ENCODE measurements around the gene KCND2. TPM values are rescaled to one million over a fixed set of nuclear protein-coding genes. Genes with fewer than 3 reads are reported as not detected.

Gene KCND2
- total and polyA plus RNA-seq, 2 of the 8 experiments (the other 6 are each of a cell fraction or from before 2014, with no cell fraction given), result 4.6 to 7.7 TPM

GRCh38 chr7:120441850-120442249 is 168.9 kb downstream of the KCND2 start:
- no peak overlapping the region for H2AK5ac ChIP-seq (ENCODE audit: low read depth, low read length)
- H3K14ac ChIP-seq (ENCODE audit: insufficient read length), result no peak overlapping the region
- no peak overlapping the region for H2AFZ ChIP-seq (ENCODE audit: low read length)
- no peak overlapping the region for H3K18ac ChIP-seq (ENCODE audit: extremely low read depth, low read length)
- FAIRE-seq (no peak), DNase-seq (ENCODE audit: low read depth in 1 of 2, low spot score in 2 of 2) (no peak)
- H3K9me3 ChIP-seq (ENCODE audit: insufficient read depth in 2 of 2, low read depth in 1 of 2, low read length in 1 of 2), result no peaks in the 10 kb centered on the region
- no peak overlapping the region for H4K5ac ChIP-seq (ENCODE audit: insufficient read length, low read depth, low read length)
- no peak overlapping the region for H2BK20ac ChIP-seq (ENCODE audit: low read length)
- no peaks in the 10 kb centered on the region for H3K79me1 ChIP-seq (ENCODE audit: low read depth, low read length)
- H3K36me3 ChIP-seq (ENCODE audit: control insufficient read depth in 2 of 4, insufficient read depth in 4 of 4, low read length in 3 of 4), result no peaks in the 10 kb centered on the region
- H3K4me1 ChIP-seq (replicated peaks in 1 of 4; ENCODE audit: control insufficient read depth in 3 of 4, insufficient read depth in 4 of 4, low read length in 3 of 4), result no peaks in the 10 kb centered on the region
- no peaks in the 10 kb centered on the region for H3K23me2 ChIP-seq (ENCODE audit: low read depth, low read length)
- H3K27ac ChIP-seq (ENCODE audit: low read depth, low read length), result no peak overlapping the region
- H4K91ac ChIP-seq (replicated peaks; ENCODE audit: insufficient read length, low read length), result no peak overlapping the region
- no peaks in the 10 kb centered on the region for H3K27me3 ChIP-seq (replicated peaks in 1 of 4; ENCODE audit: control insufficient read depth in 3 of 4, extremely low read depth in 1 of 4, insufficient read depth in 3 of 4, low read length in 3 of 4)
- H4K8ac ChIP-seq (ENCODE audit: extremely low read depth, insufficient read depth, low read length), result no peak overlapping the region
- 78% methylated on average over 1 of the region's 1 CpG; no CpG with 5 or more reads in 1 of the 2 experiments for WGBS, 2 experiments (ENCODE audit: extremely low coverage in 1 of 2, insufficient coverage in 1 of 2, insufficient read length in 1 of 2, insufficient replicate concordance in 2 of 2, low coverage in 1 of 2, low lambda C conversion rate in 2 of 2, missing lambda C conversion rate in 1 of 2)
- no peaks in the 10 kb centered on the region for H4K20me1 ChIP-seq (replicated peaks in 1 of 2; ENCODE audit: control insufficient read depth in 1 of 2, insufficient read depth in 2 of 2, low read length in 2 of 2)
- no peaks in the 10 kb centered on the region for H3K79me2 ChIP-seq (ENCODE audit: control insufficient read depth in 1 of 2, insufficient read depth in 2 of 2, low read length in 2 of 2)
- H2BK120ac ChIP-seq (replicated peaks; ENCODE audit: low read depth, low read length), result no peak overlapping the region
- no peak overlapping the region for H2BK15ac ChIP-seq (ENCODE audit: low read length)
- no peak overlapping the region for H3K4me3 ChIP-seq (ENCODE audit: extremely low read depth in 1 of 4, insufficient read depth in 2 of 4, low read depth in 3 of 4, low read length in 4 of 4)
- H2BK5ac ChIP-seq (ENCODE audit: low read depth, low read length), result no peak overlapping the region
- H2BK12ac ChIP-seq (ENCODE audit: low read depth, low read length), result no peak overlapping the region
- POLR2A ChIA-PET (ENCODE audit: partially characterized antibody), result no interaction called here
- H3K4me2 ChIP-seq (ENCODE audit: insufficient read depth in 1 of 2, low read depth in 2 of 2, low read length in 2 of 2), result no peak overlapping the region
- H3K23ac ChIP-seq (ENCODE audit: insufficient read length), result no peak overlapping the region
- CTCF ChIA-PET (ENCODE audit: partially characterized antibody), result no interaction called here
- H3K4ac ChIP-seq (replicated peaks; ENCODE audit: insufficient read length, low read depth, low read length), result no peak overlapping the region
- H3K9ac ChIP-seq (replicated peaks in 1 of 4; ENCODE audit: extremely low read depth in 1 of 4, low read depth in 3 of 4, low read length in 3 of 4), result no peak overlapping the region
- H3K56ac ChIP-seq (replicated peaks; ENCODE audit: insufficient read length, low read depth, low read length), result no peak overlapping the region
- no peak for TF ChIP-seq BRCA1 (IDR thresholded peaks at IDR 0.05; ENCODE audit: low read depth, low read length)
- no peak for TF ChIP-seq YY1 (IDR thresholded peaks at IDR 0.05; ENCODE audit: low read depth, low read length)
- TF ChIP-seq JUN (IDR thresholded peaks at IDR 0.05; ENCODE audit: low read depth, low read length), result no peak
- TF ChIP-seq POU5F1 (IDR thresholded peaks at IDR 0.05; ENCODE audit: low read depth, low read length), result no peak
- no peak for TF ChIP-seq RBBP5 (IDR thresholded peaks at IDR 0.05; ENCODE audit: borderline replicate concordance, low read depth, low read length)
- TF ChIP-seq EZH2 (IDR thresholded peaks at IDR 0.05; ENCODE audit: low read depth, low read length, severe bottlenecking), result no peak
- no peak for TF ChIP-seq CBX5 (IDR thresholded peaks at IDR 0.05; ENCODE audit: low read depth, low read length)
- no peak for TF ChIP-seq CREB1 (IDR thresholded peaks at IDR 0.05)
- TF ChIP-seq TBP (IDR thresholded peaks at IDR 0.05; ENCODE audit: low read depth, low read length), result no peak
- no peak for TF ChIP-seq JUND (IDR thresholded peaks at IDR 0.05; ENCODE audit: low read length)
- no peak for TF ChIP-seq RFX5 (IDR thresholded peaks at IDR 0.05; ENCODE audit: borderline replicate concordance, low read depth, low read length)
- TF ChIP-seq POLR2AphosphoS5 (IDR thresholded peaks at IDR 0.05; ENCODE audit: low read depth, low read length), result no peak
- no peak for TF ChIP-seq KDM5A (IDR thresholded peaks at IDR 0.05; ENCODE audit: low read length)
- TF ChIP-seq SUZ12 (IDR thresholded peaks at IDR 0.05; ENCODE audit: low read length), result no peak
- no peak for TF ChIP-seq CBX8 (IDR thresholded peaks at IDR 0.05; ENCODE audit: borderline replicate concordance, low read depth, low read length)
- TF ChIP-seq HDAC6 (IDR thresholded peaks at IDR 0.05; ENCODE audit: low read depth, low read length), result no peak
- TF ChIP-seq NANOG (IDR thresholded peaks at IDR 0.05; ENCODE audit: insufficient read depth, low read depth, low read length, poor library complexity, severe bottlenecking), result no peak
